NT2/D1 (cell line): Measurements from ENCODE around the gene TECR.

ENCODE experiments used
- SUZ12 ChIP-seq: IDR thresholded peaks from 2 replicates; pipeline ENCODE4 v1.6.1; 2011; ENCODE audit not compliant: insufficient read length, insufficient read depth; ENCODE audit errors: extremely low read depth
- YY1 ChIP-seq: IDR thresholded peaks from 2 replicates; pipeline ENCODE4 v1.6.1; 2011; ENCODE audit not compliant: insufficient read length, insufficient read depth
- ZNF274 ChIP-seq: IDR thresholded peaks from 2 replicates; pipeline ENCODE4 v1.6.1; 2011; ENCODE audit warnings: mild to moderate bottlenecking, low read depth, low read length

DNA sequence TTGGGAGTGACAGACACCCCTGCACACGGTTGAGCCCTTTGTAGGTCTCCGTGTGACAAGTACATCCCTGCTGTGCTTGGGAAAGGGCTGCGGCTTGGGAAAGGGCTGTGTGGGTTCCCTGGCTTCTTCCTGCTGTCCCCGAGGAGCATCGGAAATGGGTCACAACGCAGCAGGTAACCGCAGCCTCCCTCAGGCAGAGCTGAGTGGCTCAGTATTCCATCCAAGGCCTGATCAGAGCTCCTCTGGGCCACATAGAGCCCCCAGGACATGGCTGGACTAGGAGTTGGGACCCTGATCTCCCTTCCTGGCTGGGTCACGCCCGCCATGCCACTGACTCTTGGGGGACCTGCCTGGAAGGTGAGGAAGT lies 16.3 kb downstream of the TECR start:
- TF ChIP-seq YY1 (no peak), ZNF274 (no peak), SUZ12 (no peak)
